Esophagus squamous epithelium (tissue), 5 donors: ENCODE measurements around the gene AJUBA. TPM values are rescaled to one million over a fixed set of nuclear protein-coding genes. Genes with fewer than 3 reads are reported as not detected.

ENCODE experiments used
- DNase-seq: peaks from one replicate; lab custom pipeline; 2025; lab: John Stamatoyannopoulos, UW
- H3K27ac ChIP-seq, 4 donors: fragments of 200-600 bp; sonication (generic); one replicate each; pipeline ENCODE4 v1.5.1; 2016 to 2019; ENCODE audit warnings: mild to moderate bottlenecking in 1 of 4
- H3K27me3 ChIP-seq, 4 donors: fragments of 200-600 bp; sonication (generic); 1 replicate in 3 of 4; 2 replicates in 1 of 4; pipeline versions ENCODE4 v1.5.1 to v1.6.0; 2017 to 2021; ENCODE audit warnings: antibody characterized with exemption in 1 of 4
- H3K36me3 ChIP-seq, 3 donors: fragments of 200-600 bp; sonication (generic); one replicate each; pipeline ENCODE4 v1.5.1; 2016 to 2019
- H3K4me1 ChIP-seq, 3 donors: fragments of 200-600 bp; sonication (generic); one replicate each; pipeline ENCODE4 v1.5.1; 2017 to 2019
- H3K4me3 ChIP-seq, 4 donors: fragments of 200-600 bp; sonication (generic); 1 replicate in 3 of 4; 2 replicates in 1 of 4; pipeline ENCODE4 v1.5.1; 2016 to 2019; ENCODE audit warnings: mild to moderate bottlenecking in 2 of 4, moderate library complexity in 1 of 4
- H3K9me3 ChIP-seq, 3 donors: fragments of 200-600 bp; sonication (generic); one replicate each; pipeline ENCODE4 v1.5.1; 2016 to 2019
- POLR2A ChIP-seq, 4 donors: fragments of 450-650 bp; IDR thresholded peaks; one replicate each; pipeline ENCODE4 v1.6.1; 2017; ENCODE audit warnings: antibody characterized with exemption in 4 of 4, mild to moderate bottlenecking in 4 of 4, moderate library complexity in 3 of 4
- WGBS, 2 donors: methylation state at CpG; one replicate each; pipeline ENCODE4 v1.1.5; 2018; 5-methylcytosine and 5-hydroxymethylcytosine counted together
- intact Hi-C: fragments of 100-400 bp; cut with DNase I; formaldehyde crosslinking; loops from one replicate; pipeline ENCODE4 v1.15.0; 2022
- total RNA-seq, 4 donors: library from RNA; depleted of rRNA; stranded (reverse); fragments of >200 nt; gene quantifications; one replicate each; pipeline ENCODE4 v1.1.0, GENCODE V29; 2016
- TF ChIP-seq, protein P1 (sequence below), 6 experiments: fragments of 450-650 bp in 4 of 6; fragments of 200-600 bp in 2 of 6; sonication (generic) in 2 of 6; IDR thresholded peaks; one replicate each; pipeline ENCODE4 v1.5.1; 2016 to 2019; ENCODE audit warnings: antibody characterized with exemption in 6 of 6, mild to moderate bottlenecking in 4 of 6, moderate library complexity in 4 of 6
- donor health status: DM: yes; HTN: yes; CAD: no.

The AJUBA gene
- total RNA-seq, 4 donors from 2014 or later: 31.3 to 44.3 (median 34.5) TPM

DNA sequence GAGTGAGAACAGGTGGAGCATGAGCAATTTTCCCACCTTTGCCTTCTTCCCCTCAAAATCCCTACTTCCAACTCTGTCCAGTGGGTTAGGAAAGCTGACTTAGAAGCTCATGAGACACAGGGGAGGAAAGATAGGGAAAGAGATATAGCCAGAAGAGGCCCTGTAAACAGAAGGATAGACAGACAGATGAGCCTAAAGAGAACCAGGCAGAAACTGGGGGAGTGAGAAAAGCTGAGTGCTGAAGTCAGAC, 5.0 kb downstream of the AJUBA start:
- peak overlapping the region; percentile 90 to 95 (median 94) for H3K27ac ChIP-seq
- DNase-seq: no peak
- TF ChIP-seq, protein P1, sequence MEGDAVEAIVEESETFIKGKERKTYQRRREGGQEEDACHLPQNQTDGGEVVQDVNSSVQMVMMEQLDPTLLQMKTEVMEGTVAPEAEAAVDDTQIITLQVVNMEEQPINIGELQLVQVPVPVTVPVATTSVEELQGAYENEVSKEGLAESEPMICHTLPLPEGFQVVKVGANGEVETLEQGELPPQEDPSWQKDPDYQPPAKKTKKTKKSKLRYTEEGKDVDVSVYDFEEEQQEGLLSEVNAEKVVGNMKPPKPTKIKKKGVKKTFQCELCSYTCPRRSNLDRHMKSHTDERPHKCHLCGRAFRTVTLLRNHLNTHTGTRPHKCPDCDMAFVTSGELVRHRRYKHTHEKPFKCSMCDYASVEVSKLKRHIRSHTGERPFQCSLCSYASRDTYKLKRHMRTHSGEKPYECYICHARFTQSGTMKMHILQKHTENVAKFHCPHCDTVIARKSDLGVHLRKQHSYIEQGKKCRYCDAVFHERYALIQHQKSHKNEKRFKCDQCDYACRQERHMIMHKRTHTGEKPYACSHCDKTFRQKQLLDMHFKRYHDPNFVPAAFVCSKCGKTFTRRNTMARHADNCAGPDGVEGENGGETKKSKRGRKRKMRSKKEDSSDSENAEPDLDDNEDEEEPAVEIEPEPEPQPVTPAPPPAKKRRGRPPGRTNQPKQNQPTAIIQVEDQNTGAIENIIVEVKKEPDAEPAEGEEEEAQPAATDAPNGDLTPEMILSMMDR (IDR thresholded peaks at IDR 0.05): no peak
- no peak for TF ChIP-seq POLR2A (IDR thresholded peaks at IDR 0.05)
- no peak overlapping the region for H3K4me3 ChIP-seq
- H3K9me3 ChIP-seq: no peaks in the 10 kb centered on the region
- H3K27me3 ChIP-seq: peaks cover 0 to 18% (median 0%) of the 10 kb centered on the region in 4 donors
- intact Hi-C loops: loop anchor here (5.0 kb wide), 1 partner anchor 45 kb away; no protein-coding TSS in a partner anchor
- peaks cover 0 to 40% (median 6%) of the 10 kb centered on the region in 3 donors for H3K36me3 ChIP-seq
- peaks cover 23 to 88% (median 27%) of the 10 kb centered on the region in 3 donors for H3K4me1 ChIP-seq

DNA sequence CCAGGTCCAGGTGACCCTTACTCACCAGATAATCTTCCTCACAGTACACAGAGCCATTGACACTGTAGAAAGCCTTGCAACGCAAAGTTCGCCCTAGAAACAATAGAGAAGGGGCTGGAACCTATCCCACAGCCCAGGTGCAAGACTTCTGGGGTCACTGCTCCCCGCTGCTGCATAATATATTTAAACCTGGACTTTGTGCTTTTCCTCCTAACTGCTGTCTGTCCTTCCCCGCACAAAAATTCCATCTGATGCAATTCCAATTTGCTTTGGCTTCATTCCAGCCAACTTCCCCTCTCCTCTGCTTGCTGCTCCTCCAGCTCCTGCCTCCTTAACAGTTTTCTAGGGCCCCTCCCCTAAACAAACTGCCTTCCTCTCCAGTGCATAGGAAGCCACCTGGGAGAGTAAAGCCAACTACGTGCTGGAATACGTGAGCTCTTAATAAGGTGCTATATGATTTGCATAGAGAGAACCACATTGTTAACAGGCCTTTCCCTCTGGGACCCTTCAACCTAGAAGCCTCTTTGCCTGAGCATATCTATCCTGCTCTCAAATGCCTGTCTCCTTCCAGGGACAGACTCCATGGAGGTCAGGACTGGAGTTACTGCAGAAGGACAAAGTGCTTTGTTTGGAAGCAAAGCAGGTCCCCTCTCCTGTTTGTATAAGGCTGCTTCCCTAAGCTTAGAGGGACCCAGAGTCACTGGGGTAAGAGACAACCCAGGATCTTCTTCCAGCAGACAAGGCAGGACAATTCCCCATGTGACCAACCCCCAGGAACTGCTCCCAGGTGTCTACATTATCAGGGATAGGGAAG, 5.5 kb downstream of the AJUBA start:
- TF ChIP-seq, protein P1 (IDR thresholded peaks at IDR 0.05): no peak
- TF ChIP-seq POLR2A (IDR thresholded peaks at IDR 0.05): no peak
- H3K9me3 ChIP-seq: no peaks in the 10 kb centered on the region
- H3K36me3 ChIP-seq: peaks cover 0 to 46% (median 6%) of the 10 kb centered on the region in 3 donors
- peaks cover 23 to 83% (median 27%) of the 10 kb centered on the region in 3 donors for H3K4me1 ChIP-seq
- H3K4me3 ChIP-seq: no peak overlapping the region
- DNase-seq: no peak
- H3K27ac ChIP-seq: peak overlapping the region; percentile 90 to 95 (median 94)
- peaks cover 0 to 13% (median 0%) of the 10 kb centered on the region in 4 donors for H3K27me3 ChIP-seq
- intact Hi-C loops: loop anchor here (5.0 kb wide), 1 partner anchor 45 kb away; no protein-coding TSS in a partner anchor
- WGBS, 2 donors: 15 to 22% methylated on average over 6 of the region's 6 CpGs

DNA sequence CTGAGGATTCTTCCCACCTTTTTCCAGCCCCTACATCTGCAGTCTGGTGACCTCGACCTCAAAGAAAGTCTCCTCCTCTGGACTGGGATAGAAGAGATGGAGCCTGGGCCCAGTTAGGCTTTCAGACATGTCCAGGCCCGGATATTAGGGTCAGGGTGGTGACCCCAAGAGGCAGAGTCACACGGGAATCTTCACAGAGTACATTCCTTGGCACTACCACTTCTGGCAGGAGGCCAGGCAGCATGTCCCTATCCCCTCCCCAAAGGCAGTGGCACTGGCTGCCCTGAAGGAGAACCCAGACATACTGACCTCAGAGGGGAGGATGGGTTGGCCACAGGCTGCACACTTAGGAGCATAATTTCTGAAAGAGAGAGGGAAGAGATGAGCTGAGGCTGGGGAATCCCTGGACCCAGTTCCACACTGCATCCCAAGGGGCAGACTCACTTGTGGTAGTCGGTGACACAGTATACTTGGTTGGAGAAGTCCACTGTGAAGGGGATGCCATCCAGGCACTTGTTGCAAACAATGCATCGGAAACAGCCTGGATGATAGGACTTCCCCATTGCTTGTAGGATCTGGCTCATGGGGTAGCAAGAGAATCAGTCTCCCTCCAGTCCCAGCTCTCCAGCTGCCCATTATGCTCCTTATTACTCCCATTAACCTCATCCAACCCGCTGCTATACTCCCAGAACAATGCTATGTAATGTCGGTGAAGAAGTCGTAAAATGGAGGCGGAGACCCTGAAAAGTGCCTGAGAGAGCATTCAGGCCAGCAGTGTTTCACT, 7.6 kb downstream of the AJUBA start:
- H3K9me3 ChIP-seq: no peaks in the 10 kb centered on the region
- peaks cover 0 to 50% (median 6%) of the 10 kb centered on the region in 3 donors for H3K36me3 ChIP-seq
- no peaks in the 10 kb centered on the region for H3K27me3 ChIP-seq
- DNase-seq: no peak
- peaks cover 23 to 62% (median 24%) of the 10 kb centered on the region in 3 donors for H3K4me1 ChIP-seq
- TF ChIP-seq, protein P1 (IDR thresholded peaks at IDR 0.05): no peak
- peak overlapping the region in 3 of 4 donors; percentile 9 to 29 (median 29) for H3K27ac ChIP-seq
- 54 to 90% methylated on average over 6 to 9 of the region's 9 CpGs for WGBS, 2 donors
- no peak overlapping the region for H3K4me3 ChIP-seq
- intact Hi-C loops: loop anchor here (5.0 kb wide), 1 partner anchor 42 kb away; no protein-coding TSS in a partner anchor

DNA sequence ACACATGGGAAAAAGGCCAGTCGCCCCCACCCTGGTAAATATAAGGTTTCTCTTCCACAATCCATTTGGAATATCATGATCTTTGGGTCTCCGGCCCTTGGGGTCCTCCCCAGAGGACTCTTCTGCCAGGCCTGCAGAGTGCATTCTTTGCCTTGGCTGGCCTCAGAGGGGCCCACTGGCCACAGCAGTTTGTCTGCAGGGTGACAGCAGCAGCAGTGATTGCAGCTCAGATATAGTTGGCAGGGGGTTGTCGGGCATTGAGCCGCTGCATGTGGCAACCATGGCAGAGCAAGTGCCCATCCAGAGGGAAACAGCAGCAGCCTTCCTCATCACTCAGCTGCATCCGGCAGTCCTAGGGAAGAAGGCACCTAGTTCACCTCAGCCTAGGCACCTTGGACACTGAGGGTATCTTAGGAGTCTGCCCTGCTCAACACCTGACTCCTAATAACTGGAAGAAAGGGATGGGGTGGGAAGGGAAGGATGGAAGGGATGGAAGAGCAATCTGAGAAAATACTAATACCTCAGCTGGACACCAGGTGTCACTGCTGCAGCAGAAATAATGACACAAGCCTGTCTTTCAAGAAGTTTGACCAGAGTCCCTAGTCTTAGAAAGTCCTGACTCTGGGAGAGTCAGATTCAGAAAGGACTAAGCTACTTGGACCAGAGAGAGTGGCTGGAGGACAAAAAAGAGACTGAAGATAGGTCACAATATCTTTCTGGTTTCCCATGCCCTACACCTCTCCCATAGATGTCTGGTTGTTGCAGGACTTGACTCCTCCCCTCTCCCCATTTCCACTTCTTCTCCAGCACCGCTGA, 8.9 kb downstream of the AJUBA start:
- Histone ChIP-seq H3K27me3 (no peaks in the 10 kb centered on the region), H3K4me1 (peaks cover 20 to 49% (median 22%) of the 10 kb centered on the region in 3 donors), H3K36me3 (peaks cover 0 to 62% (median 6%) of the 10 kb centered on the region in 3 donors), H3K4me3 (no peak overlapping the region), H3K9me3 (no peaks in the 10 kb centered on the region), H3K27ac (peak overlapping the region; percentile 9 to 21 (median 15))
- intact Hi-C loops: no loop called here
- TF ChIP-seq, protein P1 (IDR thresholded peaks at IDR 0.05): peak in 5 of 6 experiments; percentile 66 to 79 (median 69)
- TF ChIP-seq POLR2A (IDR thresholded peaks at IDR 0.05): no peak
- DNase-seq: no peak
- WGBS, 2 donors: 68 to 93% methylated on average over 3 of the region's 6 CpGs
